HFF-Myc (cell line): ENCODE measurements around the gene SHCBP1L.
"Not testable (repeated sequence)": the region's sequence is repeated elsewhere in the genome, so short reads cannot be mapped to it uniquely, and the experiment has no call there.

Experiments
- DNase-seq: peaks from one replicate; pipeline ENCODE4 v3.0.0-alpha.2; 2011; ENCODE audit warnings: low read depth; ENCODE audit errors: extremely low read depth
- H3K4me3 ChIP-seq: replicated peaks from 2 replicates; pipeline ENCODE4 v1.5.1; 2011; ENCODE audit warnings: low read depth, mild to moderate bottlenecking, control low read depth, low read length
- CTCF ChIP-seq: IDR thresholded peaks from 2 replicates; pipeline ENCODE4 v1.5.1; 2012; ENCODE audit warnings: mild to moderate bottlenecking, low read depth, low read length, control low read depth; ENCODE audit errors: missing control alignments

The SHCBP1L gene

GRCh38 chr1:182956708-182957365 lies 3.9 kb upstream of the SHCBP1L start:
- TF ChIP-seq CTCF: no peak
- H3K4me3 ChIP-seq: no peak overlapping the region
- DNase-seq: no peak

DNA sequence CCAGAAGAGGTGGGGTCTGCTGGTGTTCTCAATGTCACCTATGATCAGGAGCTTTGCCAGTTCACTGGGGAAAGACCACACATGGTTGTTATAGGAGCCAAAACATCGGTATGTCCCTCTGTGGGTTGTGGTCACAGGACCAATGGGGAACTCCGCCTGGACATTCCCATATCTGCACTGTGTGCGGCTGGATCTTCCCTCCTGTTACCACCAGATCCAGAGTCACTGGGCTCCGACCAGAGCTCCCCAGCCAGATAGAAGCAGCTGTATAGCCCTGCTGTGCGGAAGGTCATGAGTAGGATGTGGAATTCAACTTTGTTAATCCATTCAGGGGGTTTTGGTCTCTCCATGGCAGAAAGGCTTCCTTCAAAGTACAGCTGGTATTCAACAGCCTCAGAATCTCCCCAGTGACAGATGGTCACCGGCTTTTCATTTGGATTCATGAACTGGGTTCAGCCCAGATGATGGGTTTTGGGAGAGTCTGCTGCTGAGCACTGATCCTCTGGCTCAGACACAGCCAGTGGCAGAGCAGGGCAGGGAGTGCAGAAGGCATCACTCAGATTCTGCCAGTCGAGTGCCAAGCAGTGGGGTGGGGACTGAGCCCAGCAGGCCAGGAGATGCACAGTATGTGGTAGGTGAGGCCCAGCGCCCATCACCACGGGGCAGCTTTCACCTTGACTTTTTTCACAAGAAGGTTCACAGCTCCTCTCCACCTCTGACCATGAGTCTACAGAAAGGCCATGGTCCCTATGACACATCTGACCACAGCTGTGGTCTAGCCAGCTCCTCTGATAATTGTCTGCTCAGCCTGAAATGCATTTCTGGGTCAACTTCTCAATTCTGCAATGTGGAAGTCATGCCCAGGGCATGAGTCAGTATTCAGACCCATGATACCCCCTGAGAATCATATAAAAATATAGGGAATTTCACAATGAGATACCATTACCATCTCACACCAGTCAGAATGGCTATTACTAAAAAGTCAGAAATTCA lies 2.9 kb upstream of the SHCBP1L start:
- TF ChIP-seq CTCF: no peak
- no peak overlapping the region for H3K4me3 ChIP-seq
- DNase-seq: peak; percentile 11

GRCh38 chr1:182953826-182954225 lies 860 bp upstream of the SHCBP1L start:
- no peak for TF ChIP-seq CTCF
- no peak for DNase-seq
- no peak overlapping the region for H3K4me3 ChIP-seq

- not testable (repeated sequence) for DNase-seq, H3K4me3 ChIP-seq
Measured at GRCh38 chr1:182943336-182943735, 9.6 kb downstream of the SHCBP1L start.

- DNase-seq, H3K4me3 ChIP-seq: not testable (repeated sequence)
Measured at GRCh38 chr1:182942145-182942544, 10.8 kb downstream of the SHCBP1L start.

- DNase-seq: no peak
- no peak overlapping the region for H3K4me3 ChIP-seq
- TF ChIP-seq CTCF: no peak
Measured at GRCh38 chr1:182939413-182939812, 13.6 kb downstream of the SHCBP1L start.

- TF ChIP-seq CTCF: no peak
- no peak for DNase-seq
- H3K4me3 ChIP-seq: no peak overlapping the region
Measured at GRCh38 chr1:182935716-182936115, 17.2 kb downstream of the SHCBP1L start.
